Endodermal cell (in vitro differentiated cells): ENCODE results near the gene RERE. TPM values are rescaled to one million over a fixed set of nuclear protein-coding genes. Genes with fewer than 3 reads are reported as not detected.

Experiments used
- DNase-seq: peaks from one replicate; pipeline ENCODE4 v3.0.0-alpha.2; 2017
- H3K27ac ChIP-seq: 2 replicates; pipeline ENCODE4 v1.5.1; 2013; ENCODE audit warnings: mild to moderate bottlenecking, low read depth, low read length, moderate library complexity
- H3K27me3 ChIP-seq: 2 replicates; pipeline ENCODE4 v1.6.1; 2013; ENCODE audit warnings: mild to moderate bottlenecking, low read length, moderate library complexity; ENCODE audit not compliant: insufficient read depth, control insufficient read depth, poor library complexity, severe bottlenecking
- H3K36me3 ChIP-seq: 2 replicates; pipeline ENCODE4 v1.7.0; 2013; ENCODE audit warnings: mild to moderate bottlenecking, low read length, moderate library complexity; ENCODE audit not compliant: control insufficient read depth, insufficient read depth
- H3K4me1 ChIP-seq: one replicate; pipeline ENCODE4 v1.7.0; 2013; ENCODE audit warnings: low read length; ENCODE audit not compliant: control insufficient read depth, insufficient read depth
- H3K4me3 ChIP-seq: 2 replicates; pipeline ENCODE4 v1.5.1; 2013; ENCODE audit warnings: mild to moderate bottlenecking, low read length, moderate library complexity
- H3K9ac ChIP-seq: 2 replicates; pipeline ENCODE4 v1.6.1; 2013; ENCODE audit warnings: mild to moderate bottlenecking, low read length, moderate library complexity; ENCODE audit not compliant: poor library complexity, severe bottlenecking; ENCODE audit errors: extremely low read depth
- H3K9me3 ChIP-seq: 2 replicates; pipeline ENCODE4 v1.6.1; 2013; ENCODE audit warnings: mild to moderate bottlenecking, low read length, moderate library complexity; ENCODE audit not compliant: control insufficient read depth
- H3K27ac Mint-ChIP-seq: 2 replicates; pipeline ENCODE4 v1.8.0; 2020; ENCODE audit warnings: mixed read lengths
- H3K27me3 Mint-ChIP-seq: 2 replicates; pipeline ENCODE4 v1.8.0; 2021; ENCODE audit warnings: mild to moderate bottlenecking, mixed read lengths; ENCODE audit not compliant: insufficient read depth
- H3K36me3 Mint-ChIP-seq: 2 replicates; pipeline ENCODE4 v1.8.0; 2020; ENCODE audit warnings: low read depth, mixed read lengths
- H3K4me1 Mint-ChIP-seq: 2 replicates; pipeline ENCODE4 v1.8.0; 2020; ENCODE audit warnings: mixed read lengths
- H3K4me3 Mint-ChIP-seq: 2 replicates; pipeline ENCODE4 v1.8.0; 2020; ENCODE audit warnings: mild to moderate bottlenecking, moderate library complexity, mixed read lengths
- H3K9me3 Mint-ChIP-seq: 2 replicates; pipeline ENCODE4 v1.8.0; 2020; ENCODE audit warnings: mild to moderate bottlenecking, mixed read lengths
- WGBS, 2 experiments: methylation state at CpG; one replicate each; pipeline versions ENCODE4 v1.1.5 to v1.1.7; 2013; ENCODE audit warnings: missing lambda C conversion rate in 2 of 2, mixed read lengths in 1 of 2; ENCODE audit not compliant: insufficient coverage in 1 of 2, insufficient read length in 1 of 2; 5-methylcytosine and 5-hydroxymethylcytosine counted together
- total RNA-seq, 2 donors: library from RNA; stranded (reverse); fragmentation: NEBNext Ultra II Directional in 1 of 2; extraction: Animal tissue kit (Norgen Biotek cat#: 25700) in 1 of 2; gene quantifications; 2 replicates in 1 of 2; 3 replicates in 1 of 2; pipeline ENCODE4 v1.2.1, GENCODE V29; 2021
- TF ChIP-seq, protein P1 (sequence below): fragments of 200-600 bp; sonication (generic); conservative IDR thresholded peaks from 2 replicates; pipeline ENCODE4 v1.5.0; 2021; ENCODE audit warnings: antibody characterized with exemption, mild to moderate bottlenecking

Gene RERE
- total RNA-seq, 2 donors from 2014 or later, result 159 to 179 TPM

DNA sequence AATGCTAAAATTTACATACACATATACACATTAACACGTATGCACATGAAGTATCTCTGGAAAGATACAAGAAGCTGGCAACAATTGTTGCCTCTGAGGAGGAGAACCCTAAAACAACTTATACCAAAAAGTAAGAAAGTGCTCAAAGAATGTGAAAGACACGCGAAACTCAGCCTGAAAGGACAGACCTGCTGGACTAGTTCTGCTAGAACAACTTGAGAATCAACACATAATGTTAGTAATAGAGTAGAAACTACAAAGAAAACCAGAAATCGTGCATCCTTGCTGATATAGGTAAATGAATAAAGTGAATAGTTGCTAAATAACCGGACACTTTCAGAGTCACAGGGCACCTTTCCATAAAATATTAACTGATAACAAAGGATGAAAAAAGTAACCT is 242.5 kb downstream of the RERE start:
- Histone ChIP-seq H3K9me3 (no peaks in the 10 kb centered on the region), H3K9ac (no peak overlapping the region), H3K4me3 (no peak overlapping the region), H3K36me3 (peaks cover 26% of the 10 kb centered on the region), H3K27me3 (no peaks in the 10 kb centered on the region), H3K4me1 (peaks cover 19% of the 10 kb centered on the region), H3K27ac (no peak overlapping the region)
- TF ChIP-seq, protein P1, sequence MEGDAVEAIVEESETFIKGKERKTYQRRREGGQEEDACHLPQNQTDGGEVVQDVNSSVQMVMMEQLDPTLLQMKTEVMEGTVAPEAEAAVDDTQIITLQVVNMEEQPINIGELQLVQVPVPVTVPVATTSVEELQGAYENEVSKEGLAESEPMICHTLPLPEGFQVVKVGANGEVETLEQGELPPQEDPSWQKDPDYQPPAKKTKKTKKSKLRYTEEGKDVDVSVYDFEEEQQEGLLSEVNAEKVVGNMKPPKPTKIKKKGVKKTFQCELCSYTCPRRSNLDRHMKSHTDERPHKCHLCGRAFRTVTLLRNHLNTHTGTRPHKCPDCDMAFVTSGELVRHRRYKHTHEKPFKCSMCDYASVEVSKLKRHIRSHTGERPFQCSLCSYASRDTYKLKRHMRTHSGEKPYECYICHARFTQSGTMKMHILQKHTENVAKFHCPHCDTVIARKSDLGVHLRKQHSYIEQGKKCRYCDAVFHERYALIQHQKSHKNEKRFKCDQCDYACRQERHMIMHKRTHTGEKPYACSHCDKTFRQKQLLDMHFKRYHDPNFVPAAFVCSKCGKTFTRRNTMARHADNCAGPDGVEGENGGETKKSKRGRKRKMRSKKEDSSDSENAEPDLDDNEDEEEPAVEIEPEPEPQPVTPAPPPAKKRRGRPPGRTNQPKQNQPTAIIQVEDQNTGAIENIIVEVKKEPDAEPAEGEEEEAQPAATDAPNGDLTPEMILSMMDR, result no peak
- 94 to 100% methylated on average over 2 to 4 of the region's 5 CpGs for WGBS, 2 experiments
- DNase-seq, result no peak
- Mint-ChIP-seq H3K4me1 (peaks cover 44% of the 10 kb centered on the region), H3K4me3 (no peak overlapping the region), H3K27ac (no peak overlapping the region), H3K36me3 (peaks cover 34% of the 10 kb centered on the region), H3K27me3 (no peaks in the 10 kb centered on the region), H3K9me3 (no peaks in the 10 kb centered on the region)

DNA sequence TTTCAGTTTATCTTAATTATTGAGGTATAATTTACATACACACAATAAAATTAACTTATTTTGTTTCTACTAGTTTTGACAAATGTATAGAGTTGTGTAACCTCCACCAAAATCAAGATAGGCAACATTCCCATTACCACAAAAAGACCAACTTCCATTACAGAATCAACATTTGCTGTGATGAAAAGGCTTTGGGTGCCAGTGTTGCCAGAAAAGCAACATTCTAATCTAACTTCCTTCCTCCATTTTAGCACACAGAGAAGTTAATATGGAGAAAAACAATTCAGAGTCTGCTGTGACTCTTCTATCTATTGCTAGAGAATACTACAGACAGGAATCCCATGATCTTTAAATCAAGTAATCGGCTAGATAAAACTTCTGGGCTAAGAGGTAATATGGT is 245.3 kb downstream of the RERE start:
- DNase-seq, result no peak
- H3K9me3 ChIP-seq, result no peaks in the 10 kb centered on the region
- no peaks in the 10 kb centered on the region for H3K27me3 Mint-ChIP-seq
- peaks cover 11% of the 10 kb centered on the region for H3K36me3 ChIP-seq
- TF ChIP-seq, protein P1, result no peak
- 87% methylated on average over 1 of the region's 1 CpG; no CpG with 5 or more reads in 1 of the 2 experiments for WGBS, 2 experiments
- H3K4me1 ChIP-seq, result peaks cover 19% of the 10 kb centered on the region
- peak overlapping the region; percentile 89 for H3K27ac Mint-ChIP-seq
- H3K27me3 ChIP-seq, result no peaks in the 10 kb centered on the region
- H3K9ac ChIP-seq, result peak overlapping the region; percentile 2
- H3K4me3 Mint-ChIP-seq, result peak overlapping the region; percentile 5
- H3K27ac ChIP-seq, result peak overlapping the region; percentile 25
- peaks cover 50% of the 10 kb centered on the region for H3K4me1 Mint-ChIP-seq
- no peaks in the 10 kb centered on the region for H3K9me3 Mint-ChIP-seq
- H3K36me3 Mint-ChIP-seq, result peaks cover 7% of the 10 kb centered on the region
- no peak overlapping the region for H3K4me3 ChIP-seq

DNA sequence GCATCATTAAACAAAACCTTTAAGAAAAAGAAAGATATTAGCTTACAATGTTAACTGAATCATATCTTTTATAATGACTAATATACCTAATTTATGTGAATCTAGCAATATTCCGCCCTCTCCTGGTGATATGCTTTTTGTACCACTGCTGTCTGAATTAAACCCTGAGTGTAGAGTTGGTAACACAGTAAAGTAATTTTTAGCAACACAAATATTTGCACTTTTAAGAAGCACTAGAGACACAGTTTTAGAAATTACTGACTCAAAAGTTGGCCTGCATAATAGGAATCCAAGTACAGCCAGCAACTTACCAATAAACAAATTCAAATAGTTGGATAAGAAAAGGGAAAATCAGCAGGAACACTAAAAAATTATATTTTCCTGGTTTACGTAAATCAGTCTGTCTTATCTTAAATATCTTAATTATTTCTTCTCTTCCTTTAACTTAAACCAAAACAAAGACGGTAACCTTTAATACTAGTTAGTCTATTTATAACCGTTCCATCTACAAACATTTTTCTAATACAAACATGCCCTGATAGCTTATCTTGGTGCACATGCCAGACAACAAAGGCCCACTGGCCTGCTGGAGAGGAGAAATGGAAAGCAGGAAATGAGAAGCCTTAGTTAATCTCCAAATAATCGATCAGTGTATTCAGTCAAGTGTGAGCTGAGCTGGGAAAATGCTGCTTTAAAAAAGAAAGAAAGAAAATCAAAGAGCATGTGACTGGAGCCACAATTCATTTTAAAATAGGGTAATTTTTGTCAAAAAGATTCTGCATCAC is 246.0 kb downstream of the RERE start:
- Histone ChIP-seq H3K4me1 (peaks cover 19% of the 10 kb centered on the region), H3K9ac (peak overlapping the region; percentile 35), H3K36me3 (peaks cover 11% of the 10 kb centered on the region), H3K9me3 (no peaks in the 10 kb centered on the region), H3K27ac (peak overlapping the region; percentile 25), H3K27me3 (no peaks in the 10 kb centered on the region), H3K4me3 (peak overlapping the region; percentile 47)
- TF ChIP-seq, protein P1, result peak; percentile 42
- no peak for DNase-seq
- H3K27me3 Mint-ChIP-seq, result no peaks in the 10 kb centered on the region
- H3K36me3 Mint-ChIP-seq, result peaks cover 7% of the 10 kb centered on the region
- H3K4me1 Mint-ChIP-seq, result peaks cover 53% of the 10 kb centered on the region
- 54 to 70% methylated on average over 3 to 5 of the region's 5 CpGs for WGBS, 2 experiments
- peak overlapping the region; percentile 5 for H3K4me3 Mint-ChIP-seq
- H3K27ac Mint-ChIP-seq, result peak overlapping the region; percentile 89
- no peaks in the 10 kb centered on the region for H3K9me3 Mint-ChIP-seq
